B cell (primary cell): Measurements from ENCODE around the gene ANKRD23. TPM values are rescaled to one million over a fixed set of nuclear protein-coding genes. Genes with fewer than 3 reads are reported as not detected.

Experiments used
- ATAC-seq: fragments of 200-7000 bp; cut with Tn5 transposase; one replicate; pipeline ENCODE4 v1.10.0; 2021; ENCODE audit warnings: low read depth, mild to moderate bottlenecking, moderate number of reproducible peaks, moderate library complexity
- CTCF ChIA-PET: fragments of 350-600 bp; sonication (Branson Sonifier 250); formaldehyde crosslinking; loops from one replicate; lab custom pipeline; 2021; ENCODE audit warnings: antibody characterized with exemption, inconsistent platforms; lab: Charles Lee
- POLR2A ChIA-PET: fragments of 350-600 bp; sonication (Branson Sonifier 250); formaldehyde crosslinking; loops from one replicate; lab custom pipeline; 2021; ENCODE audit warnings: antibody characterized with exemption; lab: Charles Lee
- DNase-seq: peaks from one replicate; pipeline ENCODE4 v3.0.0; 2013
- H2AFZ ChIP-seq: 2 replicates; pipeline ENCODE4 v1.6.1; 2012; ENCODE audit warnings: mild to moderate bottlenecking, low read depth, low read length; ENCODE audit not compliant: insufficient read depth, poor library complexity, severe bottlenecking
- H3K27ac ChIP-seq, 2 donors: 1 replicate in 1 of 2; 2 replicates in 1 of 2; pipeline ENCODE4 v1.5.1; 2012 to 2013; ENCODE audit warnings: low read length in 2 of 2, mild to moderate bottlenecking in 2 of 2, moderate library complexity in 1 of 2
- H3K27me3 ChIP-seq, 4 experiments: fragments of 200-600 bp in 1 of 4; sonication (generic) in 1 of 4; replicated peaks in 1 of 4; 1 replicate in 2 of 4; 2 replicates in 2 of 4; pipeline versions ENCODE4 v1.6.1 to v1.7.0; 2013 to 2016; ENCODE audit warnings: low read length in 3 of 4, mild to moderate bottlenecking in 2 of 4, mixed read lengths in 1 of 4, moderate library complexity in 1 of 4; ENCODE audit not compliant: insufficient read depth in 4 of 4, control insufficient read depth in 3 of 4; ENCODE audit errors: control extremely low read depth in 1 of 4
- H3K36me3 ChIP-seq, 2 experiments: replicated peaks in 1 of 2; 1 replicate in 1 of 2; 2 replicates in 1 of 2; pipeline versions ENCODE4 v1.6.1 to v1.7.1; 2013; ENCODE audit warnings: low read length in 1 of 2; ENCODE audit not compliant: insufficient read depth in 2 of 2, control insufficient read depth in 1 of 2; ENCODE audit errors: control extremely low read depth in 1 of 2, extremely low read depth in 1 of 2
- H3K4me1 ChIP-seq, 2 donors: fragments of 200-600 bp in 1 of 2; sonication (generic) in 1 of 2; 1 replicate in 1 of 2; 2 replicates in 1 of 2; pipeline versions ENCODE4 v1.5.1 to v1.6.1; 2013 to 2017; ENCODE audit warnings: low read length in 2 of 2; ENCODE audit not compliant: control insufficient read depth in 2 of 2, insufficient read depth in 2 of 2
- H3K4me2 ChIP-seq: replicated peaks from 2 replicates; pipeline ENCODE3; 2012; ENCODE audit warnings: mild to moderate bottlenecking, low read depth, low read length; ENCODE audit not compliant: poor library complexity, severe bottlenecking
- H3K4me3 ChIP-seq, 5 experiments: fragments of 200-600 bp in 1 of 5; sonication (generic) in 1 of 5; 1 replicate in 3 of 5; 2 replicates in 2 of 5; pipeline versions ENCODE4 v1.5.1 to v1.7.0; 2011 to 2016; ENCODE audit warnings: low read length in 4 of 5, mild to moderate bottlenecking in 4 of 5, low read depth in 2 of 5, control low read depth in 1 of 5, moderate library complexity in 1 of 5; ENCODE audit not compliant: insufficient read depth in 1 of 5; ENCODE audit errors: control extremely low read depth in 1 of 5, extremely low read depth in 1 of 5
- H3K79me2 ChIP-seq: fragments of 200-600 bp; sonication (generic); one replicate; pipeline ENCODE4 v1.6.0; 2016; ENCODE audit warnings: low read length; ENCODE audit not compliant: control insufficient read depth, insufficient read depth
- H3K9ac ChIP-seq: fragments of 200-600 bp; sonication (generic); 2 replicates; pipeline ENCODE4 v1.6.1; 2017; ENCODE audit warnings: mild to moderate bottlenecking, low read length, moderate library complexity
- H3K9me3 ChIP-seq, 3 donors: one replicate each; pipeline versions ENCODE4 v1.6.1 to v1.7.1; 2013; ENCODE audit warnings: low read length in 2 of 3; ENCODE audit not compliant: control insufficient read depth in 2 of 3, insufficient read depth in 1 of 3; ENCODE audit errors: control extremely low read depth in 1 of 3
- H4K20me1 ChIP-seq: 2 replicates; pipeline ENCODE4 v1.6.0; 2012; ENCODE audit warnings: mild to moderate bottlenecking, low read length; ENCODE audit not compliant: insufficient read depth, control insufficient read depth, poor library complexity, severe bottlenecking
- H3K27ac Mint-ChIP-seq: one replicate; pipeline ENCODE4 v1.8.0; 2021; ENCODE audit warnings: mixed read lengths
- H3K27me3 Mint-ChIP-seq: one replicate; pipeline ENCODE4 v1.8.0; 2021; ENCODE audit warnings: mixed read lengths
- H3K4me1 Mint-ChIP-seq: one replicate; pipeline ENCODE4 v1.8.0; 2021; ENCODE audit warnings: mixed read lengths
- H3K4me3 Mint-ChIP-seq: one replicate; pipeline ENCODE4 v1.8.0; 2021; ENCODE audit warnings: mixed read lengths
- H3K9me3 Mint-ChIP-seq: one replicate; pipeline ENCODE4 v1.8.0; 2022; ENCODE audit warnings: mixed read lengths; ENCODE audit not compliant: insufficient read depth
- CTCF ChIP-seq: fragments of 200-600 bp; IDR thresholded peaks from one replicate; pipeline ENCODE4 v1.8.0; 2022; ENCODE audit warnings: antibody characterized with exemption, mild to moderate bottlenecking
- EZH2 ChIP-seq: IDR thresholded peaks from 2 replicates; pipeline ENCODE4 v1.6.1; 2012; ENCODE audit warnings: borderline replicate concordance, low read depth, mild to moderate bottlenecking, moderate library complexity, low read length; ENCODE audit not compliant: insufficient read depth, poor library complexity, severe bottlenecking
- WGBS: methylation state at CpG from one replicate; pipeline ENCODE4 v1.1.5; 2013; ENCODE audit warnings: missing lambda C conversion rate; ENCODE audit not compliant: insufficient coverage; 5-methylcytosine and 5-hydroxymethylcytosine counted together
- intact Hi-C: fragments of 100-400 bp; cut with micrococcal nuclease; formaldehyde crosslinking; loops from one replicate; pipeline ENCODE4 v1.10.0; 2022
- polyA plus RNA-seq: library from polyadenylated mRNA; depleted of rRNA; stranded (reverse); fragments of >200 nt; gene quantifications from 2 replicates; pipeline ENCODE4 v1.2.3, GENCODE V29; 2012
- total RNA-seq, 2 donors: library from RNA; stranded (reverse); fragments of 120-200 nt in 1 of 2; gene quantifications; 1 replicate in 1 of 2; 2 replicates in 1 of 2; pipeline versions ENCODE4 v1.2.3 to v1.2.4, GENCODE V29; 2013 to 2022

The ANKRD23 gene
- total and polyA plus RNA-seq, 2 donors (not counting 1 experiment from before 2014, with no cell fraction given), result 8.8 to 11.3 TPM

GRCh38 chr2:96885432-96886347, 41.9 kb upstream of the ANKRD23 start:
- Histone ChIP-seq H3K9ac (no peak overlapping the region), H3K27me3 (peaks cover 0 to 8% (median 0%) of the 10 kb centered on the region in 4 experiments), H3K36me3 (no peaks in the 10 kb centered on the region), H3K4me2 (no peak overlapping the region), H3K79me2 (no peaks in the 10 kb centered on the region), H3K4me1 (peaks cover 14 to 19% of the 10 kb centered on the region in 2 donors), H3K4me3 (no peak overlapping the region), H4K20me1 (no peaks in the 10 kb centered on the region), H3K27ac (no peak overlapping the region), H2AFZ (no peak overlapping the region), H3K9me3 (no peaks in the 10 kb centered on the region)
- ChIA-PET CTCF (no interaction called here), POLR2A (no interaction called here)
- no peak for DNase-seq
- Mint-ChIP-seq H3K4me3 (no peak overlapping the region), H3K9me3 (no peaks in the 10 kb centered on the region), H3K27ac (no peak overlapping the region), H3K27me3 (no peaks in the 10 kb centered on the region), H3K4me1 (peaks cover 17% of the 10 kb centered on the region)
- no peak for ATAC-seq
- no peak for TF ChIP-seq EZH2
- TF ChIP-seq CTCF, result no peak
- 91% methylated on average over 22 of the region's 23 CpGs for WGBS
- intact Hi-C loops, result no loop called here
